ENCODE measurements around the gene STYXL2.

The STYXL2 gene

DNA sequence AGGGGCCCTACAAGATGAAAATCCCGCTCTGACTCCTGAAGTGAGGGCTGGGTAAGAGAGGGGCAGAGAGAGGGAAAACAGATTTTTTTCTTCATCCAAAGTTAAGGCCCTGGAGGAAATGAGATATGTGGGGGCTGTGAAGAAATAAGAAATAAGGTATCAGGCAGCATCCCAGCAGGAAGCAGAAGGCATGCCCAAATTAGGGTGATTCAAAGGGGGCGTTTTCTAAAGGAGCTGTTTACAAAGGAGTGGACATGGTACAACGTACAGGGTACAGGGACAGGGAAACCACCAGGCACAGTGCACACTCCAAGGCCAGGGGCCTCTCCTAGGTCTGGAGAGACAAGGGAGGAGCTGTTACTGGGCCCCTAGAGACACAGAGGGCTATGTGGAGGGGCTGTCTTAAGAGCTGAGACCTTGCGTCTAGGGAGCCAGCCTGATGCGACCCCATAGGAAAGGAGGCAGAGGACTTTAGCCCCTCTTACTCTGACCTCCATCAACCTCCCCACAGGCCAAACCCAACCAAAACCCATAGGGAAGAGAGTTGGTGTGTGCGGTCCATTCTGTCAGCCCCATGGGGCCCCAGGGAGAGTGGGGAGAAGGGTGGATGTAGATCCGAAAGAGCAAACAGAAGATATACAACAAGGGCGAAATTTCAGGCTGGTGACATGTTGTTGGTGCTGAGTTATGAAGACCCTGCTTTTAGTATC, 38.6 kb downstream of the STYXL2 start:
- no peak overlapping the region for H3K4me3 ChIP-seq (ENCODE audit: control insufficient read depth, low read depth, low read length)
- no peak for TF ChIP-seq CTCF (IDR thresholded peaks at IDR 0.05; ENCODE audit: control insufficient read depth, insufficient read depth, low read depth, low read length, missing control alignments)
- no peak for DNase-seq (ENCODE audit: low read depth)

- no peak overlapping the region for H3K4me3 ChIP-seq (ENCODE audit: control insufficient read depth, low read depth, low read length)
- TF ChIP-seq CTCF (IDR thresholded peaks at IDR 0.05; ENCODE audit: control insufficient read depth, insufficient read depth, low read depth, low read length, missing control alignments), result no peak
- no peak for DNase-seq (ENCODE audit: low read depth)
Observed at GRCh38 chr1:167135281-167135840, 41.5 kb downstream of the STYXL2 start.

DNA sequence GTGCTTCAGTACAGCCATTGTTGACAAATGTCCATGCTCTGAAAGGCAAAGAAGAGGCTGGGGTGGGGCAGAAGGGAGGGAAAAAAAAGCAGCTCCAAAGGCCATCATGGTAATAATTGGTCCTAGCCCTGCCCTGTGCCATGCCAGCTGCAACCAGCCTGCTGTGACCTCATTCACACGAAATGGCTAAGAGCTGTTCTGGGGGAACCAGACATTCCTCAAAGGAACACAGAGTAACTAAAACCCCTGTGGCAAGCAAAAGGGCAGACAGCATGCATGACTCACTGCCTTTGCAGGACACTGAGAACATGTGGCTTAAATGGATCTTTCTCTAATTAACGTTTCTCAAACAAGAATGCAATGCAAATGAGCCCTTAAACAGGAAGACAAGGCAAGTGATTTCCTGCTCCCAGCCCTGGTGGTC, 42.3 kb downstream of the STYXL2 start:
- no peak for DNase-seq (ENCODE audit: low read depth)
- H3K4me3 ChIP-seq (ENCODE audit: control insufficient read depth, low read depth, low read length), result no peak overlapping the region
- TF ChIP-seq CTCF (IDR thresholded peaks at IDR 0.05; ENCODE audit: control insufficient read depth, insufficient read depth, low read depth, low read length, missing control alignments), result no peak

- no peak overlapping the region for H3K4me3 ChIP-seq (ENCODE audit: control insufficient read depth, low read depth, low read length)
- TF ChIP-seq CTCF (IDR thresholded peaks at IDR 0.05; ENCODE audit: control insufficient read depth, insufficient read depth, low read depth, low read length, missing control alignments), result no peak
- DNase-seq (ENCODE audit: low read depth), result no peak
Observed at GRCh38 chr1:167136806-167137205, 42.9 kb downstream of the STYXL2 start.

GRCh38 chr1:167137332-167137781, 43.5 kb downstream of the STYXL2 start:
- no peak overlapping the region for H3K4me3 ChIP-seq (ENCODE audit: control insufficient read depth, low read depth, low read length)
- no peak for DNase-seq (ENCODE audit: low read depth)
- TF ChIP-seq CTCF (IDR thresholded peaks at IDR 0.05; ENCODE audit: control insufficient read depth, insufficient read depth, low read depth, low read length, missing control alignments), result no peak

GRCh38 chr1:167137793-167138510, 44.1 kb downstream of the STYXL2 start:
- TF ChIP-seq CTCF (IDR thresholded peaks at IDR 0.05; ENCODE audit: control insufficient read depth, insufficient read depth, low read depth, low read length, missing control alignments), result no peak
- H3K4me3 ChIP-seq (ENCODE audit: control insufficient read depth, low read depth, low read length), result no peak overlapping the region
- DNase-seq (ENCODE audit: low read depth), result no peak
